Thyroid gland (tissue), 4 donors: ENCODE results near the gene PFAS. TPM values are rescaled to one million over a fixed set of nuclear protein-coding genes. Genes with fewer than 3 reads are reported as not detected.

ENCODE experiments used
- DNase-seq, 2 donors: peaks; one replicate each; pipeline ENCODE4 v3.0.0-alpha.2; 2019
- H3K27ac ChIP-seq, 3 donors: fragments of 200-600 bp; sonication (generic); 1 replicate in 2 of 3; 2 replicates in 1 of 3; pipeline ENCODE4 v1.5.1; 2016 to 2019; ENCODE audit warnings: mild to moderate bottlenecking in 1 of 3, moderate library complexity in 1 of 3
- H3K27me3 ChIP-seq: fragments of 200-600 bp; sonication (generic); one replicate; pipeline ENCODE4 v1.5.1; 2019
- H3K36me3 ChIP-seq, 2 donors: fragments of 200-600 bp; sonication (generic); one replicate each; pipeline ENCODE4 v1.5.1; 2016 to 2019
- H3K4me1 ChIP-seq, 2 donors: fragments of 200-600 bp; sonication (generic); one replicate each; pipeline ENCODE4 v1.5.1; 2017 to 2019
- H3K4me3 ChIP-seq, 3 donors: fragments of 200-600 bp; sonication (generic); replicated peaks in 1 of 3; 1 replicate in 2 of 3; 2 replicates in 1 of 3; pipeline ENCODE4 v1.5.1; 2016; ENCODE audit warnings: mild to moderate bottlenecking in 1 of 3
- H3K9me3 ChIP-seq: fragments of 200-600 bp; sonication (generic); one replicate; pipeline ENCODE4 v1.5.1; 2017
- CTCF ChIP-seq, 6 experiments: fragments of 200-600 bp in 3 of 6; fragments of 450-650 bp in 3 of 6; sonication (generic) in 3 of 6; IDR thresholded peaks; one replicate each; pipeline ENCODE4 v1.5.1; 2016 to 2019; ENCODE audit warnings: antibody characterized with exemption in 6 of 6, mild to moderate bottlenecking in 2 of 6, inconsistent platforms in 1 of 6, moderate library complexity in 1 of 6
- POLR2A ChIP-seq, 2 donors: fragments of 450-650 bp; IDR thresholded peaks; one replicate each; pipeline ENCODE4 v1.6.1; 2017; ENCODE audit warnings: antibody characterized with exemption in 2 of 2, mild to moderate bottlenecking in 2 of 2, moderate library complexity in 1 of 2
- WGBS, 2 donors: methylation state at CpG; one replicate each; pipeline ENCODE4 v1.1.5; 2017; 5-methylcytosine and 5-hydroxymethylcytosine counted together
- intact Hi-C: fragments of 100-400 bp; cut with DNase I; formaldehyde crosslinking; loops from one replicate; pipeline ENCODE4 v1.15.1; 2023
- total RNA-seq, 4 donors: library from RNA; depleted of rRNA; stranded (reverse); fragments of >200 nt; gene quantifications; one replicate each; pipeline ENCODE4 v1.2.3, GENCODE V29; 2016

The PFAS gene
- total RNA-seq, 4 donors from 2014 or later, result 14.8 to 39.5 (median 18.3) TPM

- 80 to 83% methylated on average over 4 of the region's 4 CpGs for WGBS, 2 donors
- Histone ChIP-seq H3K27ac (peak overlapping the region in 2 of 3 donors; percentile 32 to 59), H3K9me3 (no peaks in the 10 kb centered on the region), H3K27me3 (no peaks in the 10 kb centered on the region), H3K36me3 (peaks cover 43 to 52% of the 10 kb centered on the region in 2 donors), H3K4me1 (peaks cover 8 to 12% of the 10 kb centered on the region in 2 donors), H3K4me3 (no peak overlapping the region)
- no peak for TF ChIP-seq CTCF (IDR thresholded peaks at IDR 0.05)
- no peak for TF ChIP-seq POLR2A (IDR thresholded peaks at IDR 0.05)
- no peak for DNase-seq
- intact Hi-C loops, result loop anchor here (10.0 kb wide), 2 partner anchors 68 to 102 kb away; partner anchors contain the start of genes HES7 and SLC25A35
These were observed 21.9 kb upstream of the PFAS start for GRCh38 chr17:8227238-8227581.

- no peak for TF ChIP-seq CTCF (IDR thresholded peaks at IDR 0.05)
- no peak for TF ChIP-seq POLR2A (IDR thresholded peaks at IDR 0.05)
- 95 to 96% methylated on average over 10 of the region's 10 CpGs for WGBS, 2 donors
- no peaks in the 10 kb centered on the region for H3K27me3 ChIP-seq
- no peaks in the 10 kb centered on the region for H3K4me1 ChIP-seq
- H3K4me3 ChIP-seq, result no peak overlapping the region
- H3K27ac ChIP-seq, result no peak overlapping the region
- intact Hi-C loops, result no loop called here
- H3K36me3 ChIP-seq, result peaks cover 83 to 93% of the 10 kb centered on the region in 2 donors
- no peaks in the 10 kb centered on the region for H3K9me3 ChIP-seq
- no peak for DNase-seq
These were observed 17.4 kb upstream of the PFAS start for GRCh38 chr17:8231701-8232100.

DNA sequence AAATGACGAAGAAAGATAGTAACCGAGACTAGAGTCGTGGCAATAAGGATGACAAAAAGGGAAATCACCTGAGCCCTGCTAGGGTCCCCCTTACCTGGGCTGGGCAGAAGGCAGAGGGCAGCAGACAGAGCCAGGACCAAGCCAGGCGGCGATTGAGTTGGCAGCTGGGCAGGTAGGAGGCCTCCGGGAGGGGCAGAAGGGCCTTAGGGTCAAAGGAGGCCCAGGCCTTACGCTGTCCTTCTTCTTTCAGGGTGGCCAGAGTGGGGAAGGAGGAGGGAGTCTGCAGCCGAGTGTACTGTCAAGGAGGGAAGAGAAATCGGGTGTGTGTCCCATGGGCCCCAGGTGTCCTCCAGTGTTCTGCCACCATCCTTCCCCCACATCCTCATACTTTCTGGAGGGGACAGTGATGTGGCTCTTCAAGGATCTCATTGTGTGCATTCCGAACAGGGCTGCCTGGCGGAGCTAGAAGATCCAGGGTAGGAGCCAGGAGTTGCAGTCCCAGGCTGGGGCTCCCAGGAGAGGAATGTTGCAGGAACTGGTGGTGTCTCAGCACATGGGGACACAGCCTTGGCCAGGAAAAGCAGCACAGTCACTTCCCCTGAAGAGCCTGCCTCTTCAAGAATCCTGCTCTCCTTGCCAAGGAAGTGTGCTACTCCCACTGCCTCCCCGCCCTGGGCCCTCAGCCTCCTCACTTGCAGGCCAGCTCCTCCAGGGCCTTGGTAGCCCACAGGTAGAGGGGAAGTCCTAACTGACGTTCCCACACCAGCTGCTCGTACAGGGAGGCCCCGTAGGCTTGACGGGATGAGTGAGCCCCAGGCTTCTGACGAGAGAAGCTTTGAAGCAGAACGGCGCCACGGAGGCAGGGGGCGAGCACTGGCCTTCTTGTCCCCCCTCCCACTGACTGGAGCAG is 14.5 kb upstream of the PFAS start:
- Histone ChIP-seq H3K4me3 (no peak overlapping the region), H3K27ac (no peak overlapping the region), H3K4me1 (no peaks in the 10 kb centered on the region), H3K27me3 (no peaks in the 10 kb centered on the region), H3K9me3 (no peaks in the 10 kb centered on the region), H3K36me3 (peaks cover 77 to 84% of the 10 kb centered on the region in 2 donors)
- intact Hi-C loops, result no loop called here
- DNase-seq, result no peak
- TF ChIP-seq CTCF (IDR thresholded peaks at IDR 0.05) (no peak), POLR2A (IDR thresholded peaks at IDR 0.05) (no peak)
- 90 to 94% methylated on average over 21 of the region's 21 CpGs for WGBS, 2 donors

DNA sequence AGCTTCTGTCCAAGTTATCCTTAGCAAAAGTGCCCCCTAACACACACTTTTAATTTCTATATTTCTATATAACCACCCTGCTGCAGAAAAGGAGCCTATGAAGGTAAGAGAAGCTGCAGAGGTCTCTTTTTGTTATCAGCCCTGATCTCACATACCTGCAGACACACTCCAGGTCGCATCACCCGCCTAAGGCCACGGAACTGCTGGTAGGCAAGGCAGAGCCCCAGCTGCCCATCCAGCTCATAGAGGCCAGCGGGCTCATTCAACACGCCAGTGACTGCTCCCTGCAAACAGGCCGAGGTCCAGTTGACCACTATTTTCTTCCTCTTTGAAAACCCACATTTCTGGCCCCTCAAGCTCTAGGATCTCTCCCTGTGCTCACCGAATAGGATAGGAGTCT is 13.4 kb upstream of the PFAS start:
- no peak overlapping the region for H3K27ac ChIP-seq
- H3K27me3 ChIP-seq, result no peaks in the 10 kb centered on the region
- H3K36me3 ChIP-seq, result peaks cover 74 to 75% of the 10 kb centered on the region in 2 donors
- no peaks in the 10 kb centered on the region for H3K9me3 ChIP-seq
- no peaks in the 10 kb centered on the region for H3K4me1 ChIP-seq
- no peak for DNase-seq
- H3K4me3 ChIP-seq, result no peak overlapping the region
- WGBS, 2 donors, result 97% methylated on average over 7 of the region's 7 CpGs
- TF ChIP-seq CTCF (IDR thresholded peaks at IDR 0.05), result no peak
- TF ChIP-seq POLR2A (IDR thresholded peaks at IDR 0.05), result no peak
- intact Hi-C loops, result no loop called here

DNA sequence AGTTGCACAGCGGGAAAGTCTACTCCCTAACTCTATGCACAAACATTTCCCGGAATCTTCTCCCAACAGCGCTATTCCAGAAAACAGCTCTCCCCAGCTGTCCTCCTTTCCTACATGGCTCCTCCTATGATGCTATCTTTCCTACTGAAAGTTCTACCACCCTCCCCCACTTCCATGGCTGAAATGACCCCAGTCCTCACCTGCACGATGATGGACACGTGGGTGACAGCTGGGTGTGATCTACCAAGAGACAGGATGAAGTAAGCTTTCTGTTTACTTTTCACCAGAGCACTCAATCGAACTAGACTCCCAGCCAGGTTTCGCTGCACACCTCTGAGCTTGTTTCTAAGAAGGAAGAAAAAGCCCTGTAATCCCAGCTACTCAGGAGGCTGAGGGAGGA is 11.9 kb upstream of the PFAS start:
- DNase-seq, result no peak
- no peak overlapping the region for H3K4me3 ChIP-seq
- H3K27me3 ChIP-seq, result no peaks in the 10 kb centered on the region
- peaks cover 60 to 61% of the 10 kb centered on the region in 2 donors for H3K36me3 ChIP-seq
- H3K4me1 ChIP-seq, result no peaks in the 10 kb centered on the region
- no peak for TF ChIP-seq POLR2A (IDR thresholded peaks at IDR 0.05)
- no peak for TF ChIP-seq CTCF (IDR thresholded peaks at IDR 0.05)
- H3K9me3 ChIP-seq, result no peaks in the 10 kb centered on the region
- intact Hi-C loops, result no loop called here
- 82 to 87% methylated on average over 7 of the region's 7 CpGs for WGBS, 2 donors
- H3K27ac ChIP-seq, result no peak overlapping the region
